ENCODE results near the gene SNAPC2.
A peak's percentile ranks its signal among the peaks of the same experiment; 100 is the strongest.
"Not testable (repeated sequence)": the region's sequence is repeated elsewhere in the genome, so short reads cannot be mapped to it uniquely, and the experiment has no call there.

The SNAPC2 gene

DNA sequence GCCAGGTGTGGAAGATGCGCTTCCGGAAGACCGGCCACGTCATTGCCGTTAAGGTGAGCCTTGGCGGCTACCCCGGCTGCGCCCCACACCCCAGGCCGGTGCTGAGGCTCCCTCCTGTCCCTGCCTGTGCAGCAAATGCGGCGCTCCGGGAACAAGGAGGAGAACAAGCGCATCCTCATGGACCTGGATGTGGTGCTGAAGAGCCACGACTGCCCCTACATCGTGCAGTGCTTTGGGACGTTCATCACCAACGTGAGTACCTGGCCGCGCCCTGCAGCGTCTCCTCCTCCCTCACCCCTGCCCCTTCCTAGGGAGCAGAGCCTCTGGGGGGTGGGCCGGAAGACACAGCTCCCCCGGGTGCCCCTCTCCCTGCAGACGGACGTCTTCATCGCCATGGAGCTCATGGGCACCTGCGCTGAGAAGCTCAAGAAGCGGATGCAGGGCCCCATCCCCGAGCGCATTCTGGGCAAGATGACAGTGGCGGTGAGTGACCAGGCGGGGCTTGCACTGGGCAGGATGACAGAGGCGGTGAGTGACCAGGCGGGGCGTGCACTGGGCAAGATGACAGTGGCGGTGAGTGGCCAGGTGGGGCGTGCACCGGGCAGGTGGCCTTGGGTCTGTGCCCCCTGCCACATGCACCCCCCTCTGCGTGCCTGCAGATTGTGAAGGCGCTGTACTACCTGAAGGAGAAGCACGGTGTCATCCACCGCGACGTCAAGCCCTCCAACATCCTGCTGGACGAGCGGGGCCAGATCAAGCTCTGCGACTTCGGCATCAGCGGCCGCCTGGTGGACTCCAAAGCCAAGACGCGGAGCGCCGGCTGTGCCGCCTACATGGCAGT is 9.6 kb upstream of the SNAPC2 start:
- DNase-seq, result no peak

DNA sequence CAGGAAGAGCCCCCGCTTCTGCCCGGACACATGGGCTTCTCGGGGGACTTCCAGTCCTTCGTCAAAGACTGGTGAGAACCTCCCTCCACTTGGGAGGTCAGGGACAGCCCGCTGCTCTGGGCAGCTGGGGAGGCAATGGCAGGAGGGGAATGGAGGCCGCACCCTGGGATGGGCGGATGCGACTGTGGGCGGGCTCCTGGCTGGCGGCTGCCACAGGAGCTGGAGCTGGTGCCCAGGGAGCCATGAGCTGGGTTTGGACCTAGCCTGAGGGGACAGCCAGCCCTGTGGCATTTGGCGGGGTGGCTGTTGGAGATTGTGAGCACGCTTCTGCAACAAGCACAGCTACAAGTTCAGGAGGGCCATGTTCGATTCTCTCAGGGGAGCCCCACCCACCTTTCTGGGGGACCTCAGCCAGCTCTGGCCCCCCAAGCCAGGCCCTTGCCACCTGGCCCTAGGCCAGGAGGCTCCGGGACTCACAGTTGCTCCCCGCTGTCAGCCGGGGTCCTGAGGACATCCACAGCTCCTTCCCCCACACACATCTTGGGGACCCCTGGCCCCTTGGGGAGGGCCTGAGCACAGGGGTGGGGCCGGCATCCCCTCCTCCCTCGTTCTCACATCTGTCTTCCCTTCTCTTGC is 8.5 kb upstream of the SNAPC2 start:
- DNase-seq, result no peak

DNA sequence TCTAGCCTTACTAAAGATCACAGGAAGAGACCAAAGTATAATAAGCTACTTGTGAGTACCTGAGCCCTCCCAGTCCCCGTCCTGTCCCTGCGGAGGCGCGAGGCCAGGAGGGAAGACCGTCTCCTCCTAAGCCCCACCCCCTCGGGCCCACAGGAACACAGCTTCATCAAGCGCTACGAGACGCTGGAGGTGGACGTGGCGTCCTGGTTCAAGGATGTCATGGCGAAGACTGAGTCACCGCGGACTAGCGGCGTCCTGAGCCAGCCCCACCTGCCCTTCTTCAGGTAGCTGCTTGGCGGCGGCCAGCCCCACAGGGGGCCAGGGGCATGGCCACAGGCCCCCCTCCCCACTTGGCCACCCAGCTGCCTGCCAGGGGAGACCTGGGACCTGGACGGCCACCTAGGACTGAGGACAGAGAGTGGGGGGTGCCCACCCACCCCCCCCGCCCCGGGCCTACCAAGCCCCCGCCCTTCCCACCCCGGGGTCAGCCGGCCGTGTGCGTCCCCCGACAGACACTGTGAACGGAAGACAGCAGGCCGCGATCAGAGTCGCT is 7.9 kb upstream of the SNAPC2 start:
- no peak for DNase-seq

DNA sequence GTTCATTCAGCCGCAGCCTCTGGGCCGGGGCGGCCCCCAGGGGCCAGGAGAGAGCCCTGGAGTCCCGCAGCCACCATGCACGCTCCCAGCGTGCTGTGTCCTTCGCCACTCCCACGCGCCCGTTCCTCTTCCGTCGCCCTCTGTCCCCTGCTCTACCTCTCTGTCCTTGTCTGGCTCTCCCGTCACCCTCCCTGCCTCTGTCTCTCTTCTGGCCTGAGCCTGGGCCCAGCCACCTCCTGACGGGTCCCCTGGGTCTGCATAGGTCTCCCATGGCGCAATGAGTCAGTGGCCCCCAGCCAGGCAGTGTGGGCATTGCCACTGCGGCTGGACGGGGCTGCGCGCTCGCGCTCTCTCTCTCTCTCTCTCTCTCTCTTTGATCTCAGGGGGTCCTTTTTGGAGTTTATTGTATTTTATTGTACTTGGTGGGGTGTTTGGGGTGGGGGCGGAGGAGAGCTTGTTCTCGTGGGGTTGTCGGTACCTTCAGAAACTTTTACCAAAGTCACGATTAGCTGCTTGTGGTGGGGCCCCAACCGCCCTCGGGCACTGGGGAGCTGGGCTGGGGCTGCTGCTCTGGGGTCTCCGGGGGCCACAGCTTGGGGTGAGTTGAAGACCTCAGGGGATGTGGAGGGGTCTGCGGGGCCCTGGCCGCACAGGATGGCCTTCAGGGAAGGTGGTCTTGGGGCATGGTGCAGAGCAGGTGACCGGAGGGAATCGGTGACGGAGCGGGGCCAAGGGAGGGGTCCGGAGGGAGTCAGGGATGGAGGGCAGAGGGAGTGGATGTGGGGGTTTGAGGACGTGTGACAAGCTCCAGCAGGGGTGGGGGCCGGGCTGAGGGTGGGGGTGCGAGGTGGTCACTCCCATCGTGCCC is 7.2 kb upstream of the SNAPC2 start:
- no peak for DNase-seq

DNA sequence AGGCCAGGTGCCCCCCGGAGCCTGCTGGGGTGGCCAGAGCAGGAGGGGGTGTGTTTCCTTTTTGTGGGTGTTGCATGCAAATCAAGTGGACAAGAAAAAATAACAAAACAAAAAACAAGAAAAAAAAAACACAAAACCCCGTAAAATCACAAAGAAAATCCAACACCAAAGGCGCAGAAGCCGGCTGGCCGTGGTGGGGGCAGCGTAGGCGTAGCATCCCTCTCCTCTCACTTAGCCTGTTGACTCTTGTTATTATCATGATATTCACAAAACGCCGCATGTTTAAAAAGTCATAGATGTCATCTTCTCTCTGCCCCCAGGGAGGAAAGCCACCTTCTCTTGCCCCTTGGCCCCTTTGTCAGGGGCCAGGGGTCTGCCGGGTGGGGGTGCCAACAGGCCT is 6.5 kb upstream of the SNAPC2 start:
- no peak for DNase-seq

DNA sequence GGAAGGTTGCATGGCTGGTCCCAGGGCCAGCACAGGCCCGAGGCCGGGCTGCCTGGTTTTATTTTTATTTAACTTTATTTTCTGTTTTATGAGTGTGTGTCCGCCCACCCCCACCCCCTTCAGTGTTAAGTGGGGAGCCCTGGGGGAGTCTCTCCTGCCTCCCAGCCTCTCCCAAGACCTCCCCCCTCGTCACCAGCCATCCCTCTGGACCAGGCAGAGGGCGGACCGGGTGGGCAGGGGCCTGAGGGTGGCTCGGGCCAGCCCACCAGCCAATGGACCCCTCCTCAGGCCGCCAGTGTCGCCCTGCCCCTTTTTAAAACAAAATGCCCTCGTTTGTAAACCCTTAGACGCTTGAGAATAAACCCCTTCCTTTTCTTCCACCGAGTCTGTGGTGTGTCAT is 6.0 kb upstream of the SNAPC2 start:
- no peak for DNase-seq

DNA sequence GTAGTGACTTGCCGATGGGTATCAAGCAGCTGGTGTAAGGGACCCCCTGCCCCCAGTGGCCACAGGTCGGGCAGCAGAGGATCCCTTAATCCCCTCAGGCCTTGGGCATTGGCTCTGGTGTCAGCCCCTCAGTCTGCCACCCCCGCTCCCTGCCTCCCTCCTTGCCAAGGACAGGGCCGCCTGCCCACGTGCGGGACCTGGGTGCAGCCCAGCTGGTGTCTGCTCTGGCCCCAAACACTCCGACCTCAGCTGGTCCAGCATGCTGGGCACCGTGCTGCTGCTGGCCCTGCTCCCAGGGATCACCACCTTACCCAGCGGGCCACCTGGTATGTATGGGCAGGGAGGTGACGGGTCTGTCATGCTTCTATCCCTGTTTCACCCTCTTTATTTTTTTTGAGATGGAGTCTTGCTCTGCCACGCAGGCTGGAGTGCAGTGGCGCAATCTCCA is 5.5 kb upstream of the SNAPC2 start, which contains the start of gene TGFBR3L:
TGFBR3L (plus strand) TSS at position 233 of the 448 bp plus-strand sequence.
- no peak for DNase-seq

DNA sequence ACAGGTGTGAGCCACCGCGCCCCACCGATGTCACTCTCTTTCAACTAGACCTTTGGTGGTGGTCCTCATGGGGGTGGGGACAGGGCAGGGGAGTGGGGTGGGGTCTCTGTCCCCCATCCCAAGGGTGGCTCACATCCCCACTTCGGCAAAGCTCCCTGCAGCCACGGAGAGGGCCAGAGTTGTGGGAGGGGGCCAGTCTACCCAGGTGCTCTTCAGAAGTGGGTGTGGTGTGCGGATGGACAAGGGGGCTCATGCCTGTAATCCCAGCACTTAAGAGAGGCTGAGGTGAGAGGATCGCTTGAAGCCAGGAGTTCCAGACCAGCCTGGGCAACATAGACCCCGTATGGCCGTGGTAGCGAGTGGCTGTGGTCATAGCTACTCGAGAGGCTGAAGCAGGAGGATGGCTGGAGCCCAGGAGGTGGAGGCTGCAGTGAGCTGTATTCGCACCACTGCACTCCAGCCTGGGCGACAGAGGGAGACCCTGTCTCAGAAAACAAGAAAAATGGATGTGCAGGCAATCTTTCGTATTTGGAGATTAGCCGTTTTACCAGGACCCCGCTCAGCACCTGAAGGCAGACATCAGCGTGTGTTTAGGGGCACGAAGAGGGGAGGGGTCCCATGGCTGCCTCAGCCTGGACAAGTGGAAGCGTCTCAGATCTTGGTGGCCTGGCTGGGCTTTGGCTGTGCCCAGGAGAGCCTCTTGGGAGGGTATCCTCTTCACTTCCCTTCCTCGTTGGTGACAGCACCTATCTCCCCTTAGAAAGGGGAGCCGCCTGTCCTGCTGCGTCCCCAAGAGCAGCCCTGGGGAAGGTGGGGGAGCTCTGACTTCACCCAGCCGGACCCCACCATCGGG is 4.7 kb upstream of the SNAPC2 start:
- DNase-seq, result no peak

DNA sequence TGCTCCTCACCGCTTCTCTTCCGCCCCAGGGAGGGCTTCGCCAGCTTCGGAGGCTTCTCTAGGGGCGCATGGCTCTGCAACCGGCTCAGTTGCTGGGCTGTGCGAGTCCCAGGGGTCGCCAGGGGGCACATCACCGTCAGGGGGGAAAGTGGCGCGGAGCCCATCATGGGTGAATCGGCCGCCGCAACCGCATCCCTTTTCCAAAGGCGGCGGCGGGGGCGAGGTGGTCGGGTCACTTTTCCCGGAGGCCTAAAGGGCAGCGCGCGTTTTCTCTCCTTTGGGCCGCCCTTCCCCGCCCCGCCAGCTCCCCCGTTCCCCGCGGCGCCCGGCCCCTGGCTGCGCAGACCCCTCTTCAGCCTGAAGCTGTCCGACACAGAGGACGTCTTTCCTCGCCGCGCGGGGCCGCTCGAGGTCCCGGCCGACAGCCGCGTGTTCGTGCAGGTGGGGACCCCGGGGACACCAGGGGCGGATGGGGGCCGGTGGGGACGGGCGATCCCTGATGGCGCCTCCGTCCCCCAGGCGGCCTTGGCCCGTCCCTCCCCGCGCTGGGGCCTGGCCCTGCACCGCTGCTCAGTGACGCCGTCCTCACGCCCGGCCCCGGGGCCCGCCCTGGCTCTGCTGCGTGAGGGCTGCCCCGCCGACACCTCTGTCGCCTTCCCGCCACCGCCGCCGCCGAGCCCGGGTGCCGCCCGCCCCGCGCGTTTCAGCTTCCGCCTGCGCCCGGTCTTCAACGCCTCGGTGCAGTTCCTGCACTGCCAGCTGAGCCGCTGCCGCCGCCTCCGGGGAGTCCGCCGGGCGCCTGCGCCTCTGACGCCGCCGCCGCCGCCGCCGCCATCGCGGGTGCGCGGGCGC is 3.8 kb upstream of the SNAPC2 start:
- no peak for DNase-seq

DNA sequence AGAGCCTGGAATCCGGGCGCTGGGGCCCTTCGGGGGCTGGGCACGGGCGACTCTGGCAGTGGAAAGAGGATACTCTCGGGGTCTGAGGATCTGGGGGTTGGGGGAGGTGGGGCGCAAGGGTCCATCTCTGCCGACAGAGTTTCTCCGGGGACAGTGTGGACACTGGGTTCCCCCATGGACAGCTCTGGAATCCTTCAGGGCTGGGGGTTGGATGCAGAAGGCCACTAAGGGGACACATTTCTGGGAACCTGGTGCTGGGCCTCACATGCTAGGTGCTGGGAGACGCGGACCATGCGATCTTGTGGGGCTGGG is 3.2 kb upstream of the SNAPC2 start:
- no peak for DNase-seq

DNA sequence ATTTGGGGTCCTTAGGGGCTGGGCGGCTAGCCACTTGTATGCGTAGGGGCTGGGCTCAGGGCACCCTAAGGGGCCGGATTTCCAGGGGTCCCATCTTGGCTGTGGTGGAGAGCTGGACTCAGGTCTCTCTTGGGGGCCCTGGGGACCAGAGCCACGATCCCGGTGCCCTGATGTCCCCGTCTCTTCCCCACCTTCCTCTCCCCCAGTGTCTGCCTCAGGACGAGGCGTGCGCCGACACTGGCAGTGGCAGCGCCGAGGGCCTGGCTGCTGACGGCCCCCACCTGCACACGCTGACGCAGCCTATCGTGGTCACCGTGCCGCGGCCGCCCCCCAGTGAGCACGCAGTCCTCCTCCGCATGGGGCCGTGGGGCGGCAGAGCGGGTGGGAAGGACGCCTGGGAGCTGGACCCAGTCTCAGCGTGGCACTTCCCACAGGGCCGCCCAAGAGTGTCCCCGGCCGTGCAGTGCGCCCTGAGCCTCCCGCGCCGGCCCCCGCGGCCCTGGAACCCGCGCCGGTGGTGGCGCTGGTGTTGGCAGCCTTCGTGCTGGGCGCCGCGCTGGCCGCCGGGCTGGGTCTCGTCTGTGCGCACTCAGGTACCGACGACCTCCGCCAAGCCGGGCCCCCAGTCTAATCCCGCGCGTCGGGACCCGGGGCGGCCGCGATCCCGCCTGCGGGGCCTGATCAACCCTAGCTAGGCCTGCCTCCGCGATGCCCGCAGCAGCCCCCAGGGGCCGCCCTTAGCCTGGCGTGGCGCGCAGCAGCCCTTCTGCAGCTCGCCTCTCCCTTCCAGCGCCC is 2.7 kb upstream of the SNAPC2 start:
- DNase-seq, result peak; percentile 42

DNA sequence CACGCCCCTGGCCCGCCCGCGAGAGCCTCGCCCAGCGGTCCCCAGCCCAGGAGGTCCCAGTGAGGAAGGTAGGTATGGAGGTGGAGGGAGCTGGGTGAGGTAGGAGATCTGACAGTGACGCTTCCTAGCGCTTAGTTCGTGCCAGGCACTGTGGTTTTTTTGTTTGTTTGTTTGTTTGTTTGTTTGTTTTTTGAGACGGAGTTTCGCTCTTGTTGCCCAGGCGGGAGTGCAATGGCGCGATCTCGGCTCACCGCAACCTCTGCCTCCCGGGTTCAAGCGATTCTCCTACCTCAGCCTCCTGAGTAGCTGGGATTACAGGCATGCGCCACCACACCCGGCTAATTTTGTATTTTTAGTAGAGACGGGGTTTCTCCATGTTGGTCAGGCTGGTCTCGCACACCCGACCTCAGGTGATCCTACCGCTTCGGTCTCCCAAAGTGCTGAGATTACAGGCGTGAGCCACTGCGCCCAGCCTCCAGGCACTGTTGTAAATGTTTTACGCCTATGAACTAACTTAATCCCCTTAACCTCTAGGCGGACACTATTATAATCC is 2.0 kb upstream of the SNAPC2 start:
- DNase-seq, result not testable (repeated sequence)

DNA sequence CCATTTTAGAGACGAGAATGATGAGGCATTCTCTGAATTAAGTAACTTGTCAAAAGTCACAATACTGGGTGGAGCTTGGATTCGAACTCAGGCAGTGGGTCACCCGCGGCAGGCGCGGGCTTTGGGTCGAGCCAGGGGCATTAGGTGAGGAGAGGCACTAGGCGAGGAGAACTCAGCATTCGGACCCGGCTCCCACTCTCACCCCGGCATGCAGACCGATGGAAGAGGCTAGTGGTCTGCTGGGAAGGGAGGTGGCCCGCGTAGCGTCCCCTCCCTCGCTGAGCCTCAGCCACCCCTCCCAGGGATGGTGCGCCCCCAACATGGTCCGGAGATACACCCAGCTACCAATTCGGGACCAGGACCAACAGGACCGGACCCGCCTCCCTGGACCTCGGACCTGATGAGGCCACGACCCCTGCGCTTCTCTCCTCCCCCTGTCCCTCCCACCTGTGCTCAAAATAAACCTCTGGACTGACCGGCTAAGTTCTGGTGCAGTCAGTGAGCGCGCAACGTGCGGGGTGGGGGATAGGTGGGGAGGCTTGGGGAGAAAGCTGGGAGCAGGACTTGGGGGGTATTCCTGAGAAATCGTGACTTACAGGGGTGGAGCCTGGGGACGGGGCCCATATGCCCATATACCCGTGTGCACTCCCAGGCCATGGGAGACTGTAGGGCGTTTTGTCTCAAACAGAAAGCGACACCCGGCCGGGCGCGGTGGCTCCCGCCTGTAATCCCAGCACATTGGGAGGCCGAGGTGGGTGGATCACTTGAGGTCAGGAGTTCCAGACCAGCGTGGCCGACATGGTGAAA is 1.3 kb upstream of the SNAPC2 start:
- DNase-seq, result no peak

DNA sequence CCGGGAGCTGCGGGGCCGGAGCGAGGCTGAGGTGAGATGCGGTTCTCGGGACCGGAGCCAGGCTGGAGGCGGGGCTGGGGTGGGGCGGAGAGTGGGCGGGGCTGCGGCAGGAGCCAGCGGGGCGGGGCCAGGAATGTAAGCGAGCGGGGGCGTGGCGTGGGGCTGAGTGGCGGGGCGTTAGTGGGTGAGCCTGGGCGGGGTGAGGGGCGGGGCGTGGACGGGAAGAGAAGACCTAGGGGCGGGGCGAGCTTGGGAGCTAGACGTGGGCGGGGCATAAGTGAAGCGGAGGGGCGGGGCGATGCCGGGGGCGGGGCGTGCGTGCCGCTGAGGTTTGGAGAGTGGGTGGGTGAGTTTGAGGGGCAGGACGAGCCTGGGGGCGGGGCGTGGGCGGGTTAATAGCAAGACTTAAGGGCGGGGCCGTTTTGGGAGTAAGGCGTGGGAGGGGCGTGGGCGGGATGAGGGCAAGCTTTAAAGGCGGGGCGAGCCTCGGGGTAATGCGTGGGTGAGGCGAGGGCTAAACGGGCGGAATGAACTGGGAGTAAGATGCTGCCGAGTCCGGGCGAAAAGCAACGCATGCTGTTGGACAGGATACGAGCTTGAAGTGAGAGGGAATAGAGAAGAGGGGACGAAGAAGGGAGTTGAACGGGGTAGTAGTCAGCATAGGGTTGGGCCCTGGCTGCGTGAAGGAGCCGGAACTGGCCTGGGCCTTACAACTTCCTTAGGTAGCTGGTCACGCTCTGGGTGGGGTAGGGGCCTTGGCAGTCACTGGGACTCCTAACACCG is 572 bp downstream of the SNAPC2 start:
- peak; percentile 98 for DNase-seq

DNA sequence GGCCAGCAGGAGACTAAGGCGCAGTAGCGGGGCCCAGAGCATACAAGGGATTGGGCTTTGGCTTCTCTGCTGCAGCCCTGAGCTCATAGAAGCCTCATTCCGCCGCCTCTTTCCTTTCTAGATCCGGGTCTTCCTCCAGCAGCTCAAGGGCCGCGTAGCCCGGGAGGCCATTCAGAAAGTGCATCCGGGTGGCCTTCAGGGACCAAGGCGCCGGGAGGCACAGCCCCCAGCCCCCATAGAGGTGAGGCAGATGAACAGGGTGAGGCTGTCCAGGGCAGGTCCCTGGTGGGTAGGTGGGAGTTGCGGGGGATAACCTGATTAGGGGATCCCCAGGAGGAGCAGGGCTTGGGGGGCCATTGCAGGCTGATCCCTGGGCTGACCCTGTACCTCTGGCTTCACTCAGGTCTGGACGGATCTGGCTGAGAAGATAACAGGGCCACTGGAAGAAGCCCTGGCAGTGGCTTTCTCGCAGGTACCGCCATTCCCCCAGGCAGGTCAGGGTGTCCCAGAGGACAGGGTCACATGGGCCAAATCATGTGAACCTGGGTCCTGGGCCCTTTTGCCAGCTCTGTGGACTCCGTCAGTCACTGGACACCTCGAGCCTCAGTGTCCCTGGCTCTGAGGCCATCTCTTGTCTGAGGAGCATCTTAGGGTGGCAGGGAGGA is 1.3 kb downstream of the SNAPC2 start:
- no peak for DNase-seq

DNA sequence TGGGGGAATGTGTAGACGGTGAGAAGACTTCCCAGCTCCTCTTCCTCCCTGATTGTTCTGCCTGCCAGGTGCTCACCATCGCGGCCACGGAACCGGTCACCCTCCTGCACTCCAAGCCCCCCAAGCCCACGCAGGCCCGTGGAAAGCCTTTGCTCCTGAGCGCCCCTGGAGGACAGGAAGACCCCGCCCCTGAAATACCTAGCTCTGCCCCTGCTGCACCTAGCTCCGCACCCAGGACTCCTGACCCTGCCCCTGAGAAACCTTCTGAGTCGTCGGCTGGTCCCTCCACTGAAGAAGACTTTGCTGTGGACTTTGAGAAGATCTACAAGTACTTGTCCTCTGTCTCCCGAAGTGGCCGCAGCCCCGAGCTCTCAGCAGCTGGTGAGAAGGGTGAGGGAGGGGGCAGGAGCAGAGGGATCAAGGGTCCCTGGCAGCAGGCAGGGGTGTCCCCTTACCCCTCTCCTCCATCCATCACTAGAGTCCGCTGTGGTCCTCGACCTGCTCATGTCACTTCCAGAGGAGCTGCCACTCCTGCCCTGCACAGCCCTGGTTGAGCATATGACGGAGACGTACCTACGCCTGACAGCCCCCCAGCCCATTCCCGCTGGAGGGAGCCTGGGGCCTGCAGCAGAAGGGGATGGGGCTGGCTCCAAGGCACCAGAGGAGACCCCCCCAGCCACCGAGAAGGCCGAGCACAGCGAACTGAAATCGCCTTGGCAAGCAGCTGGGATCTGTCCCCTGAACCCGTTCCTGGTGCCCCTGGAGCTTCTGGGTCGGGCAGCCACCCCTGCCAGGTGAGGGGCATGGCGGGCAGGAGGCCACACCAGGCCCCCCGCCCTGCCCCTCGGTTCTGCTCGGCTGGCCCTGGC is 2.1 kb downstream of the SNAPC2 start:
- DNase-seq, result no peak

DNA sequence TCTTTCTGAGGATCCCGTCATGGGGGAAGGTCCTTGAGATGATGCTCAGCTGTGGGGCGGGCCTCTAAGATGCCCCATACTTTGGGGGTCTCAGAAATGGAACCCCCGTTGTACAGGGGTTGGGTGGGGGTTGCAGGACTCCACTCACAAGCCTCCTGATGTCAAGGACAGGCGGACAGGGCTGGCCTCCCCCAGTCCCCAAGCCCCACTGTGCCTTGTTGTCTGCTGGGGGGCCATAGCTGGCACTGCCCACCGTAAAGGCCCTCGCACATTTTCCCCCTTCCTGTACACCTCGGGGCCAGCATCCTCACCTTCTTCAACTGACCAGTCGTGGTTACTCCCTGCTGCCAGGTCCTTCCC is 2.7 kb downstream of the SNAPC2 start:
- no peak for DNase-seq

Measured in KG1 (cell line).